Keratinocyte (primary cell): ENCODE measurements around the gene SERBP1.

Source experiments
- EZH2 ChIP-seq: IDR thresholded peaks from one replicate; pipeline ENCODE4 v1.6.1; 2012; ENCODE audit warnings: inconsistent platforms, mild to moderate bottlenecking, low read length, moderate library complexity
- TF ChIP-seq, protein P1 (sequence below), 3 experiments: IDR thresholded peaks in 1 of 3; conservative IDR thresholded peaks in 1 of 3; optimal IDR thresholded peaks in 1 of 3; 2 replicates in 2 of 3; 3 replicates in 1 of 3; pipeline versions ENCODE3 to v1.5.1; 2011; ENCODE audit warnings: low read length in 3 of 3, mild to moderate bottlenecking in 3 of 3, moderate library complexity in 2 of 3, control low read depth in 1 of 3, inconsistent platforms in 1 of 3; ENCODE audit not compliant: insufficient read depth in 2 of 3; ENCODE audit errors: extremely low read depth in 1 of 3

DNA sequence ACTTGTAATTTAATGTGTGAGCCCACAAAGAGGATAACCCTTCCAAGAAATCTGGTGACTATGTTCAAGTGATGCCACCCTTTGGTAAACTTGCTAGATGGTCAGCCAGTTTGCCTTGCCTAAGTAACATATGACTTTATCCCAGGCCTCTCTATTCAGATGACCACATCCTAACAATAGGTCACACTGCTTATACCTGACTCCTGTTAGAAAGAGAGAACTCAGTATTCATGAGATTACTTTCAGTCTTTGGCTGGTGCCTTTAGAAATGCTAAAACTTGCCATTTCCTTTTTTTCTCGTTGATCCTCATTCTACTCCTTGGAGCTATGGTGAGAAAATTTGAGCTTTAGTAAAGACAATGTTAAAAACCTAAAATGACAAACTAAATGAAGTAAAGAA is 28.5 kb upstream of the SERBP1 start:
- TF ChIP-seq, protein P1, sequence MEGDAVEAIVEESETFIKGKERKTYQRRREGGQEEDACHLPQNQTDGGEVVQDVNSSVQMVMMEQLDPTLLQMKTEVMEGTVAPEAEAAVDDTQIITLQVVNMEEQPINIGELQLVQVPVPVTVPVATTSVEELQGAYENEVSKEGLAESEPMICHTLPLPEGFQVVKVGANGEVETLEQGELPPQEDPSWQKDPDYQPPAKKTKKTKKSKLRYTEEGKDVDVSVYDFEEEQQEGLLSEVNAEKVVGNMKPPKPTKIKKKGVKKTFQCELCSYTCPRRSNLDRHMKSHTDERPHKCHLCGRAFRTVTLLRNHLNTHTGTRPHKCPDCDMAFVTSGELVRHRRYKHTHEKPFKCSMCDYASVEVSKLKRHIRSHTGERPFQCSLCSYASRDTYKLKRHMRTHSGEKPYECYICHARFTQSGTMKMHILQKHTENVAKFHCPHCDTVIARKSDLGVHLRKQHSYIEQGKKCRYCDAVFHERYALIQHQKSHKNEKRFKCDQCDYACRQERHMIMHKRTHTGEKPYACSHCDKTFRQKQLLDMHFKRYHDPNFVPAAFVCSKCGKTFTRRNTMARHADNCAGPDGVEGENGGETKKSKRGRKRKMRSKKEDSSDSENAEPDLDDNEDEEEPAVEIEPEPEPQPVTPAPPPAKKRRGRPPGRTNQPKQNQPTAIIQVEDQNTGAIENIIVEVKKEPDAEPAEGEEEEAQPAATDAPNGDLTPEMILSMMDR (optimal IDR thresholded peaks at IDR 0.05 in 1 of 3, IDR thresholded peaks at IDR 0.05 in 1 of 3, conservative IDR thresholded peaks at IDR 0.05 in 1 of 3; ENCODE audit: extremely low read depth in 1 of 3, insufficient read depth in 2 of 3, low read length in 3 of 3), result no peak
- no peak for TF ChIP-seq EZH2
